GM19455 (cell line): ENCODE data around the gene SLC22A15.
A peak's percentile ranks its signal among the peaks of the same experiment; 100 is the strongest.
"Not testable (repeated sequence)": the region's sequence is repeated elsewhere in the genome, so short reads cannot be mapped to it uniquely, and the experiment has no call there.

Experiments
- ATAC-seq: cut with Tn5 transposase; IDR thresholded peaks from one replicate; pipeline ENCODE4 v1.9.1; 2021; ENCODE audit not compliant: unreplicated experiment

Gene SLC22A15

GRCh38 chr1:115980998-115981993, 5.0 kb downstream of the SLC22A15 start:
- ATAC-seq, result no peak

GRCh38 chr1:115982400-115982799, 6.1 kb downstream of the SLC22A15 start:
- ATAC-seq, result no peak

- no peak for ATAC-seq
These were observed 7.3 kb downstream of the SLC22A15 start for GRCh38 chr1:115983584-115983983.

GRCh38 chr1:115987623-115988022, 11.3 kb downstream of the SLC22A15 start:
- ATAC-seq, result no peak

- ATAC-seq, result no peak
These were observed 12.6 kb downstream of the SLC22A15 start for GRCh38 chr1:115988953-115989352.

DNA sequence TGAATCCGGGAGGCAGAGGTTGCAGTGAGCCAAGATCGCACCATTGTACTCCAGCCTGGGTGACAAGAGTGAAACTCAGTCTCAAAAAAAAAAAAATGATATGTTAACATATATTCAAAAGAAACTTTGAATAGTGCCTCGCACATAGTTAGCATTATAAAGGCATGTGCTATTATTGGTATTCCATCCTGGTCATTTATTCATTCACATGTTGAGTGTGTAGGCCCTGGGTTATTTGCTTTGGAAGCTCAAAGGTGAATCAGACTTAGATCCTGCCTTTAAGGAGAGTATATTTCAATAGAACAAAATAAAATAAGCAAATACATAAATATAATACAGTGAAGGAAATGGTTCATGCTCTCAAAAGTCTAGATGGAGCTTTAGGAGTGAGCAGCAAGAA, 13.4 kb downstream of the SLC22A15 start:
- no peak for ATAC-seq

DNA sequence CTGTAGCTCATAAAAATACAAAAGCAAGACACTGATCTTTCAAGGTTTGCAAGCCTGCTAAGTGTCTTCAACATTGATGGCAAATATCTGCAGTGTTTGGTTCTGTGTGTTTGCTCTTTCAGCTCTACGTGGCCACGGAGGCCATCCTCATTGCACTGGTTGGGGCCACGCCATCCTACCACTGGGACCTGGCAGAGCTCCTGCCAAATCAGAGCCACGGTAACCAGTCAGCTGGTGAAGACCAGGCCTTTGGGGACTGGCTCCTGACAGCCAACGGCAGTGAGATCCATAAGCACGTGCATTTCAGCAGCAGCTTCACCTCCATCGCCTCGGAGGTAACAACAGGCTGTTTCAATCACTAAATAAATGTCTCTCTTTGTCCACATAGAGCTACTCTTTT, 15.6 kb downstream of the SLC22A15 start:
- no peak for ATAC-seq

- not testable (repeated sequence) for ATAC-seq
These were observed 21.6 kb downstream of the SLC22A15 start for GRCh38 chr1:115997921-115998320.

DNA sequence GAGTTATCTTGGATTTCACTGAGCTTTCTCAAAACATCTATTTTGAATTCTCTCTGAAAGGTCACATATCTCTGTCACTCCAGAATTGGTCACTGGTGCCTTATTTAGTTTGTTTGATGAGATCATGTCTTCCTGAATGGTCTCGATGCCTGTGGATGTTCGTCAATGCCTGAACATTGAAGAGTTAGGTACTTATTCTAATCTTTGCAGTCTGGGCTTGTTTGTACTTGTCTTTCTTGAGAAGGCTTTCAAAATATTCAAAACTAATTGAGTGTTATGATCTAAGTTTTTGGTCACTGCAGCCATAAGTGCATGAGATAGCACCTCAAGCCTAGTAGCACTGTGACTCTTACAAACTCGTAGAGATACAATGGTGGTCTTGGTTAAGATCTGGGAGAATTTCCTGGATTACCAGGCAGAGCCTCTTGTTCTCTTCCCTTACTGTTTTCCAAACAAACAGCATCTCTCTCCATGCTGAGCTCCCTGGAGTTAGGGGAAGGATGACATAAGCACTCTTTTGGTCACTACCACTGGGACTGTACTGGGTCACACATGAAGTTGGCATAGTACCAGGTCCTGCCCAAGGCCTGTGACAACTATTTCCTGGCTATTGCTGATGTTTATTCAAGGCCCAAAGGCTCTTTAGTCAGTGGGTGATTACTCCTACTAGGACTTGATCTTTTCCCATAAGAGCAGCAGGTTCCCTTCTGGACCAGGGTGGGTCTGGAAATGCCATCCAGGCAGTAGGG, 25.6 kb downstream of the SLC22A15 start:
- no peak for ATAC-seq

- ATAC-seq, result no peak
These were observed 26.6 kb downstream of the SLC22A15 start for GRCh38 chr1:116002781-116003420.

DNA sequence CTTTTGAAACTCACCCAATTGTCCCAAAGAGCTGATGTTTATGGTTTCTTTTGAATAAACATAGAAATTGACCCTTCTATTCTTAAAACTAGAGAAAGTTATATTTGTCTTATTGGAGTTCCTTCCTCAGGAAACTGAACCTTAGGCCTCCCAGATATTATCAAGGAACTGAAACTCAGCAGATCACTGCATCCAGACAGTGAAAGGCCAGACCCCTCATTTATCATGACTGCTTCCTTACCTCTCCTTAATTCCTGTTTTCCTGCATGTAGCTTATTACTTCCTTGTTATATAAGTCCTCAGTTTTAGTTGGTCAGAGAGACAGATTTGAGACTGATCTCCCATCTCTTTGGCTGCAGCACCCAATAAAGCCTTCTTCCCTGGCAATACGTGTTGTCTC, 27.5 kb downstream of the SLC22A15 start:
- ATAC-seq, result no peak

- ATAC-seq, result peak; percentile 89
These were observed 30.2 kb downstream of the SLC22A15 start for GRCh38 chr1:116006486-116006964.

- no peak for ATAC-seq
These were observed 32.5 kb downstream of the SLC22A15 start for GRCh38 chr1:116008656-116009390.

DNA sequence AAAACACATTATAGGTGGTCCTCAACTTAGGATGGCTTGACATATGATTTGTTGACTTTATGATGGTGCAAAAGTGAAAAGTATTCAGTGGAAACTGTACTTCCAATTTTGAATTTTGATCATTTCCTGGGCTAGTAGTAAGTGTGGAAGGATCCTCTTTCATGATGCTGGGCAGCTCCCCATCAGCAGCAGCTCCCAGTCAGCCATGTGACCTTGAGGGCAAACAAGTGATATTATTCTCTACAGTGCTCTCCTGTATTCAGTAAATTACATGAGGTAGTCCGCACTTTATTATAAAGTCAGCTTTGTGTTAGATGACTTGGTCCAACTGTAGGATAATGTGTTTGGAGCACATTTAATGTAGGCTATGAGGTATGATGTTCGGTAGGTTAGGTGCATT, 36.4 kb downstream of the SLC22A15 start:
- ATAC-seq, result no peak

DNA sequence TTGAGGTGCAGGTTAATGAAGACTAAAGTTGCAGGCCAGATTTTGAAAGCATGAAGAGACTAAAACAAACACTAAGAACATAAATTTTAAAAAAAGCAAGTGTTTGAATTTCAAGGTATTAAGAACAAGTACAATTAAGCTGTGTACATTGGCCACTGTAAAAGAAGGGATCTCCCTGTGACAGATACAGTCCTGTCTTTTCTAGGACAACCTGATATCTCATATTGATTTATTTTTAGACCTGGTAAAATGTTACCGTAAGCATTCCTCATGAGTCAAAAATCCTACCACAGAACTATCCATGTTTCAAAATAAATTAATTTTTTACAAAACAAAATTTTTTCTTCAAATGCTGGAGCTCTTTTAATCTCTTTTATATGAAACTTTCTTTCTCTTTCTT, 39.4 kb downstream of the SLC22A15 start:
- no peak for ATAC-seq

DNA sequence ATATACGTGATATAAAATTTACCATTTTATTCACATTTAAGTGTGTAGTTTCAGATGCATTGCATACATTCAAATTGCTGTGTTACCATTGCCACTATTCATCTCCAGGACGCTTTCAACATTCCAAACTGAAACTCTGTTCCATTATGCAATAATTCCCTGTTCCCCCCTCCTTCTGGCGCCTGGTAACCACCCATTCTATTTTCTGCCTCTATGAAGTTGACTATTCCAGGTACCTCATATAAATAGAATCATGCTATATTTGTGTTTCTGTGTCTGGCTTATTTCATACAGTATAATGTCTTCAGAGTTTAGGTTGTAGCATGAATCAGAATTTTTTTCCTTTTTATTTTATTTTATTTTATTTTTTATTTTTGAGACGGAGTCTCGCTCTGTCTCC, 41.7 kb downstream of the SLC22A15 start:
- ATAC-seq, result no peak

- no peak for ATAC-seq
These were observed 43.4 kb downstream of the SLC22A15 start for GRCh38 chr1:116019653-116020253.

DNA sequence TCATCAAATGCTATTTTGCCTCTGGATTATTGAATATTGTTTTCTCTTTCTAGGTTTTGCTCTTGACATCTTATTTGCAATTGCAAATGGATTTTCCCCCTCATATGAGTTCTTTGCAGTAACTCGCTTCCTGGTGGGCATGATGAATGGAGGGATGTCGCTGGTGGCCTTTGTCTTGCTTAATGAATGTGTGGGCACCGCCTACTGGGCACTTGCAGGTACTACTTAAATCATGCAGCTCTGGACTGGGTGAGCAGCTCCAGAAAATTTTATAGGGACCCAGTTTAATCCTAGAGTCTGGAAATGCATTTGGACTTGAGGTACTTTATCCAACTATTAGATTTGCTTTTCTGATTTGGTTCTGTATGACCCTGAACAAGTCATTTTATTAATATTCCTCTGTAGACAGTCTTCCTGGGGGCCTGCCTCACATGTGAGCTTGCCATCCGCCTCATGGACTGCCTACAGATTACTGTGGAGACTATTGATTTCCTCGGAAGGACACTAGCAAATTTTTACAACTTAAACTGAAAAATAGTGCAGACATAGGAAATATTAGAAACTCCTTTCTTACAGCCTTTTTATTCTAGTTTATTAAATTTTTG, 44.5 kb downstream of the SLC22A15 start:
- no peak for ATAC-seq

- no peak for ATAC-seq
These were observed 48.3 kb downstream of the SLC22A15 start for GRCh38 chr1:116024626-116025025.

GRCh38 chr1:116026631-116027030, 50.3 kb downstream of the SLC22A15 start:
- ATAC-seq, result no peak
